Transverse colon (tissue), 4 donors: ENCODE measurements around the gene AQP12B. TPM values are rescaled to one million over a fixed set of nuclear protein-coding genes. Genes with fewer than 3 reads are reported as not detected.

Source experiments
- DNase-seq: peaks from one replicate; pipeline ENCODE4 v3.0.0-alpha.2; 2019
- H3K27ac ChIP-seq, 4 donors: fragments of 200-600 bp; sonication (generic); 2 replicates each; pipeline ENCODE4 v1.5.1; 2016 to 2018; ENCODE audit warnings: inconsistent platforms in 4 of 4
- H3K27me3 ChIP-seq: fragments of 200-600 bp; sonication (generic); 2 replicates; pipeline ENCODE4 v1.5.1; 2017; ENCODE audit warnings: inconsistent platforms
- H3K36me3 ChIP-seq, 4 donors: fragments of 200-600 bp; sonication (generic); 2 replicates each; pipeline ENCODE4 v1.5.1; 2017 to 2019; ENCODE audit warnings: inconsistent platforms in 4 of 4
- H3K4me1 ChIP-seq, 4 donors: fragments of 200-600 bp; sonication (generic); 2 replicates each; pipeline ENCODE4 v1.5.1; 2017 to 2020; ENCODE audit warnings: inconsistent platforms in 4 of 4
- H3K4me3 ChIP-seq, 4 donors: fragments of 200-600 bp; sonication (generic); 1 replicate in 1 of 4; 2 replicates in 3 of 4; pipeline versions ENCODE4 v1.5.1 to v1.6.1; 2017 to 2019; ENCODE audit warnings: inconsistent platforms in 4 of 4
- H3K9me3 ChIP-seq, 2 donors: fragments of 200-600 bp; sonication (generic); 2 replicates each; pipeline ENCODE4 v1.5.1; 2017 to 2019; ENCODE audit warnings: inconsistent platforms in 2 of 2
- CTCF ChIP-seq, 5 experiments: fragments of 200-600 bp in 3 of 5; fragments of 450-650 bp in 2 of 5; sonication (generic) in 3 of 5; IDR thresholded peaks; 1 replicate in 2 of 5; 2 replicates in 3 of 5; pipeline ENCODE4 v1.5.1; 2016 to 2017; ENCODE audit warnings: antibody characterized with exemption in 5 of 5, inconsistent platforms in 3 of 5, mild to moderate bottlenecking in 2 of 5, moderate library complexity in 1 of 5
- EP300 ChIP-seq: sonication (generic); formaldehyde crosslinking; IDR thresholded peaks from one replicate; pipeline ENCODE4 v1.6.1; 2017; ENCODE audit warnings: antibody characterized with exemption, low read depth
- POLR2A ChIP-seq: fragments of 450-650 bp; IDR thresholded peaks from one replicate; pipeline ENCODE4 v1.6.1; 2016; ENCODE audit warnings: antibody characterized with exemption, mild to moderate bottlenecking, moderate library complexity
- POLR2AphosphoS5 ChIP-seq, 3 donors: sonication (generic); formaldehyde crosslinking; IDR thresholded peaks; one replicate each; pipeline ENCODE4 v1.6.1; 2016; ENCODE audit warnings: antibody characterized with exemption in 3 of 3
- WGBS, 2 donors: methylation state at CpG; one replicate each; pipeline ENCODE4 v1.1.5; 2018; ENCODE audit warnings: low coverage in 1 of 2; 5-methylcytosine and 5-hydroxymethylcytosine counted together
- in situ Hi-C, 4 donors: fragments of 200-750 bp; cut with MboI; loops; one replicate each; pipeline versions ENCODE4 v1.15.0 to v1.15.1; 2017; ENCODE audit warnings: low sequenced_read_pairs in 3 of 4, low pct_ligation_motif_present in 1 of 4, low pct_unique_long_range_greater_than_20kb in 1 of 4
- intact Hi-C: fragments of 100-400 bp; cut with DNase I; formaldehyde crosslinking; loops from one replicate; pipeline ENCODE4 v1.15.1; 2023; ENCODE audit warnings: low total_unique reads
- total RNA-seq, 4 donors: library from RNA; depleted of rRNA; stranded (reverse); fragments of >200 nt; gene quantifications; one replicate each; pipeline ENCODE4 v1.1.0, GENCODE V29; 2016

Gene AQP12B
- total RNA-seq, 4 donors from 2014 or later = 0.55 to 1.5 TPM; not detected in 2

GRCh38 chr2:240646176-240646899 is 36.3 kb downstream of the AQP12B start:
- in situ Hi-C loops = no loop called here
- intact Hi-C loops = no loop called here
- TF ChIP-seq EP300 (no peak), POLR2AphosphoS5 (IDR thresholded peaks at IDR 0.05) (no peak), CTCF (IDR thresholded peaks at IDR 0.05) (no peak), POLR2A (no peak)
- DNase-seq = no peak
- H3K4me1 ChIP-seq = no peaks in the 10 kb centered on the region
- WGBS, 2 donors = 76% methylated on average over 36 of the region's 36 CpGs; no CpG with 5 or more reads in 1 of the 2 donors
- no peaks in the 10 kb centered on the region for H3K36me3 ChIP-seq
- H3K4me3 ChIP-seq = no peak overlapping the region
- H3K27me3 ChIP-seq = peaks cover 64% of the 10 kb centered on the region
- H3K27ac ChIP-seq = no peak overlapping the region
- H3K9me3 ChIP-seq = no peaks in the 10 kb centered on the region

- in situ Hi-C loops (no loop called here), intact Hi-C loops (no loop called here)
- Histone ChIP-seq H3K27me3 (peaks cover 63% of the 10 kb centered on the region), H3K36me3 (no peaks in the 10 kb centered on the region), H3K9me3 (no peaks in the 10 kb centered on the region), H3K27ac (no peak overlapping the region), H3K4me1 (no peaks in the 10 kb centered on the region), H3K4me3 (no peak overlapping the region)
- TF ChIP-seq POLR2AphosphoS5 (IDR thresholded peaks at IDR 0.05) = no peak
- no peak for TF ChIP-seq CTCF (IDR thresholded peaks at IDR 0.05)
- no peak for TF ChIP-seq POLR2A
- no peak for TF ChIP-seq EP300
- no peak for DNase-seq
- 74% methylated on average over 10 of the region's 10 CpGs; no CpG with 5 or more reads in 1 of the 2 donors for WGBS, 2 donors
Observed at GRCh38 chr2:240645801-240646175, 36.9 kb downstream of the AQP12B start.

- Histone ChIP-seq H3K4me1 (no peaks in the 10 kb centered on the region), H3K27ac (no peak overlapping the region), H3K36me3 (no peaks in the 10 kb centered on the region), H3K27me3 (peaks cover 59% of the 10 kb centered on the region), H3K4me3 (no peak overlapping the region), H3K9me3 (no peaks in the 10 kb centered on the region)
- TF ChIP-seq POLR2A (no peak), POLR2AphosphoS5 (IDR thresholded peaks at IDR 0.05) (no peak), EP300 (no peak), CTCF (IDR thresholded peaks at IDR 0.05) (no peak)
- in situ Hi-C loops (no loop called here), intact Hi-C loops (no loop called here)
- DNase-seq = no peak
- 85% methylated on average over 3 of the region's 10 CpGs; no CpG with 5 or more reads in 1 of the 2 donors for WGBS, 2 donors
Observed at GRCh38 chr2:240645346-240645745, 37.3 kb downstream of the AQP12B start.

- H3K27ac ChIP-seq = no peak overlapping the region
- in situ Hi-C loops (no loop called here), intact Hi-C loops (no loop called here)
- TF ChIP-seq EP300 = no peak
- TF ChIP-seq CTCF (IDR thresholded peaks at IDR 0.05) = no peak
- TF ChIP-seq POLR2A = no peak
- TF ChIP-seq POLR2AphosphoS5 (IDR thresholded peaks at IDR 0.05) = no peak
- no peak overlapping the region for H3K4me3 ChIP-seq
- no peaks in the 10 kb centered on the region for H3K36me3 ChIP-seq
- DNase-seq = no peak
- WGBS, 2 donors = 49% methylated on average over 8 of the region's 8 CpGs; no CpG with 5 or more reads in 1 of the 2 donors
- no peaks in the 10 kb centered on the region for H3K9me3 ChIP-seq
- no peaks in the 10 kb centered on the region for H3K4me1 ChIP-seq
- H3K27me3 ChIP-seq = peaks cover 59% of the 10 kb centered on the region
Observed at GRCh38 chr2:240644859-240645301, 37.8 kb downstream of the AQP12B start.
